ENCODE results near the gene TMEM26. TPM values are rescaled to one million over a fixed set of nuclear protein-coding genes. Genes with fewer than 3 reads are reported as not detected.

Gene TMEM26
- total and polyA plus RNA-seq, 9 of the 15 experiments (the other 6 are each of a cell fraction or from before 2014, with no cell fraction given), result not detected

DNA sequence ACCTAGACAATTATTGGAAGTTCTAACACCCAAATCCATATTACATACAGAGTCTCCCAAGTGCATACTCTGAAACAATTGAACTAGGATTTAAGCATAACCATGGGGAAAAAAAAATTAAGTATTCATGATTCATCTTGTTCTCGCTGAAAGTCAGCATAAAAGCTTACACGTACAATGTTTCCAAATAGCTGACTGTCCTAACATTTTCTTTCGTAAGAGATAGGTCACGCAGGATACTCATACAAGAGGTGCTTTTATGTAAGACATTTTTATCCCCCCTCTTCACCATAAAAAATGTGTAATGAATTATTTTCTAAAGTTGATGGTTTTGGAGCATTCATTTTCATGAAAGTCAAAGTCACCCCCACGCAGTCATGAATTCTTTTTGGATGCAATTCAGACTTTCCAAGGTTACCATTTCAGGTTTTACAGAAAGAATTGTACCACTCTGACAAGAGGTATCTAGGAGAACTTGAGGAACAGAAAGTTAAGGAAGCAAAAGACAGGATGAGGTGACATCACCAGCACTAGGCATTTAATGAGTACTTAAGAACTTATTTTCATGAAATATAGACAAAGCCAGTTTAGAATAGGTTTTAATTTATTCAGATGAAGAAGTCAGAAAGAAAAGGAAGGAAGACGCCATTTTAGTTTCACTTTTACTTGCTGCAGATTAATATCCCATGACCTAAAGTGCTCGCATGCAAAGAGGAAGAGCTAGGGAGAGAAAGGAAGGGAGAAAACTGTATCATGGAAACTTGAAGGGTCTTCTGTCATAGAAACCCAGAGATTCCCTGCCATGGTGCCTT, 55.8 kb downstream of the TMEM26 start (continued):
- TF ChIP-seq, protein P1, sequence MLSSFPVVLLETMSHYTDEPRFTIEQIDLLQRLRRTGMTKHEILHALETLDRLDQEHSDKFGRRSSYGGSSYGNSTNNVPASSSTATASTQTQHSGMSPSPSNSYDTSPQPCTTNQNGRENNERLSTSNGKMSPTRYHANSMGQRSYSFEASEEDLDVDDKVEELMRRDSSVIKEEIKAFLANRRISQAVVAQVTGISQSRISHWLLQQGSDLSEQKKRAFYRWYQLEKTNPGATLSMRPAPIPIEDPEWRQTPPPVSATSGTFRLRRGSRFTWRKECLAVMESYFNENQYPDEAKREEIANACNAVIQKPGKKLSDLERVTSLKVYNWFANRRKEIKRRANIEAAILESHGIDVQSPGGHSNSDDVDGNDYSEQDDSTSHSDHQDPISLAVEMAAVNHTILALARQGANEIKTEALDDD (IDR thresholded peaks at IDR 0.05), result no peak
- TF ChIP-seq, protein P2, sequence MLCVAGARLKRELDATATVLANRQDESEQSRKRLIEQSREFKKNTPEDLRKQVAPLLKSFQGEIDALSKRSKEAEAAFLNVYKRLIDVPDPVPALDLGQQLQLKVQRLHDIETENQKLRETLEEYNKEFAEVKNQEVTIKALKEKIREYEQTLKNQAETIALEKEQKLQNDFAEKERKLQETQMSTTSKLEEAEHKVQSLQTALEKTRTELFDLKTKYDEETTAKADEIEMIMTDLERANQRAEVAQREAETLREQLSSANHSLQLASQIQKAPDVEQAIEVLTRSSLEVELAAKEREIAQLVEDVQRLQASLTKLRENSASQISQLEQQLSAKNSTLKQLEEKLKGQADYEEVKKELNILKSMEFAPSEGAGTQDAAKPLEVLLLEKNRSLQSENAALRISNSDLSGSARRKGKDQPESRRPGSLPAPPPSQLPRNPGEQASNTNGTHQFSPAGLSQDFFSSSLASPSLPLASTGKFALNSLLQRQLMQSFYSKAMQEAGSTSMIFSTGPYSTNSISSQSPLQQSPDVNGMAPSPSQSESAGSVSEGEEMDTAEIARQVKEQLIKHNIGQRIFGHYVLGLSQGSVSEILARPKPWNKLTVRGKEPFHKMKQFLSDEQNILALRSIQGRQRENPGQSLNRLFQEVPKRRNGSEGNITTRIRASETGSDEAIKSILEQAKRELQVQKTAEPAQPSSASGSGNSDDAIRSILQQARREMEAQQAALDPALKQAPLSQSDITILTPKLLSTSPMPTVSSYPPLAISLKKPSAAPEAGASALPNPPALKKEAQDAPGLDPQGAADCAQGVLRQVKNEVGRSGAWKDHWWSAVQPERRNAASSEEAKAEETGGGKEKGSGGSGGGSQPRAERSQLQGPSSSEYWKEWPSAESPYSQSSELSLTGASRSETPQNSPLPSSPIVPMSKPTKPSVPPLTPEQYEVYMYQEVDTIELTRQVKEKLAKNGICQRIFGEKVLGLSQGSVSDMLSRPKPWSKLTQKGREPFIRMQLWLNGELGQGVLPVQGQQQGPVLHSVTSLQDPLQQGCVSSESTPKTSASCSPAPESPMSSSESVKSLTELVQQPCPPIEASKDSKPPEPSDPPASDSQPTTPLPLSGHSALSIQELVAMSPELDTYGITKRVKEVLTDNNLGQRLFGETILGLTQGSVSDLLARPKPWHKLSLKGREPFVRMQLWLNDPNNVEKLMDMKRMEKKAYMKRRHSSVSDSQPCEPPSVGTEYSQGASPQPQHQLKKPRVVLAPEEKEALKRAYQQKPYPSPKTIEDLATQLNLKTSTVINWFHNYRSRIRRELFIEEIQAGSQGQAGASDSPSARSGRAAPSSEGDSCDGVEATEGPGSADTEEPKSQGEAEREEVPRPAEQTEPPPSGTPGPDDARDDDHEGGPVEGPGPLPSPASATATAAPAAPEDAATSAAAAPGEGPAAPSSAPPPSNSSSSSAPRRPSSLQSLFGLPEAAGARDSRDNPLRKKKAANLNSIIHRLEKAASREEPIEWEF (CRISPR knock-in tag; IDR thresholded peaks at IDR 0.05), result 0 out of 2 replicates have a peak, but pooled peaks have one; percentile 34
- TF ChIP-seq ELF2 (CRISPR knock-in tag; IDR thresholded peaks at IDR 0.05), result no peak
- TF ChIP-seq MAFG (tag; conservative IDR thresholded peaks at IDR 0.05), result peak; percentile 45; the same call in 1 of the 2 replicates
- no peak for TF ChIP-seq THRAP3 (IDR thresholded peaks at IDR 0.05; ENCODE audit: borderline replicate concordance)
- TF ChIP-seq CBFA2T2 (conservative IDR thresholded peaks at IDR 0.05), result no peak
- no peak for TF ChIP-seq BCOR (IDR thresholded peaks at IDR 0.05)
- no peak for TF ChIP-seq TGIF2 (CRISPR knock-in tag; IDR thresholded peaks at IDR 0.05)
- TF ChIP-seq RBM15 (IDR thresholded peaks at IDR 0.05; ENCODE audit: insufficient read depth, low read length), result no peak
- no peak for TF ChIP-seq RBM14 (IDR thresholded peaks at IDR 0.05; ENCODE audit: borderline replicate concordance, insufficient read depth, low read depth, low read length)
- TF ChIP-seq ZNF24 (IDR thresholded peaks at IDR 0.05), result no peak
- TF ChIP-seq, protein P3, sequence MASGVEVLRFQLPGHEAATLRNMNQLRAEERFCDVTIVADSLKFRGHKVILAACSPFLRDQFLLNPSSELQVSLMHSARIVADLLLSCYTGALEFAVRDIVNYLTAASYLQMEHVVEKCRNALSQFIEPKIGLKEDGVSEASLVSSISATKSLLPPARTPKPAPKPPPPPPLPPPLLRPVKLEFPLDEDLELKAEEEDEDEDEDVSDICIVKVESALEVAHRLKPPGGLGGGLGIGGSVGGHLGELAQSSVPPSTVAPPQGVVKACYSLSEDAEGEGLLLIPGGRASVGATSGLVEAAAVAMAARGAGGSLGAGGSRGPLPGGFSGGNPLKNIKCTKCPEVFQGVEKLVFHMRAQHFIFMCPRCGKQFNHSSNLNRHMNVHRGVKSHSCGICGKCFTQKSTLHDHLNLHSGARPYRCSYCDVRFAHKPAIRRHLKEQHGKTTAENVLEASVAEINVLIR (CRISPR knock-in tag; IDR thresholded peaks at IDR 0.05), result no peak
- TF ChIP-seq CC2D1A (IDR thresholded peaks at IDR 0.05), result no peak
- TF ChIP-seq NFRKB (IDR thresholded peaks at IDR 0.05; ENCODE audit: low read depth), result 0 out of 2 replicates have a peak, but pooled peaks have one; percentile 49
- no peak for TF ChIP-seq ZNF184 (CRISPR knock-in tag; IDR thresholded peaks at IDR 0.05)
- no peak for TF ChIP-seq SP1 (CRISPR knock-in tag; IDR thresholded peaks at IDR 0.05)
- TF ChIP-seq, protein P4, sequence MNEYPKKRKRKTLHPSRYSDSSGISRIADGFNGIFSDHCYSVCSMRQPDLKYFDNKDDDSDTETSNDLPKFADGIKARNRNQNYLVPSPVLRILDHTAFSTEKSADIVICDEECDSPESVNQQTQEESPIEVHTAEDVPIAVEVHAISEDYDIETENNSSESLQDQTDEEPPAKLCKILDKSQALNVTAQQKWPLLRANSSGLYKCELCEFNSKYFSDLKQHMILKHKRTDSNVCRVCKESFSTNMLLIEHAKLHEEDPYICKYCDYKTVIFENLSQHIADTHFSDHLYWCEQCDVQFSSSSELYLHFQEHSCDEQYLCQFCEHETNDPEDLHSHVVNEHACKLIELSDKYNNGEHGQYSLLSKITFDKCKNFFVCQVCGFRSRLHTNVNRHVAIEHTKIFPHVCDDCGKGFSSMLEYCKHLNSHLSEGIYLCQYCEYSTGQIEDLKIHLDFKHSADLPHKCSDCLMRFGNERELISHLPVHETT (CRISPR knock-in tag; conservative IDR thresholded peaks at IDR 0.05 in 1 of 2, IDR thresholded peaks at IDR 0.05 in 1 of 2), result peak in 1 of 2 experiments; percentile 56; a peak in 1 of 4 replicates
- TF ChIP-seq ZNF224 (CRISPR knock-in tag; IDR thresholded peaks at IDR 0.05), result no peak
